ENCODE results near the gene PXDC1.
"Not testable (repeated sequence)": the region's sequence is repeated elsewhere in the genome, so short reads cannot be mapped to it uniquely, and the experiment has no call there.

Gene PXDC1

DNA sequence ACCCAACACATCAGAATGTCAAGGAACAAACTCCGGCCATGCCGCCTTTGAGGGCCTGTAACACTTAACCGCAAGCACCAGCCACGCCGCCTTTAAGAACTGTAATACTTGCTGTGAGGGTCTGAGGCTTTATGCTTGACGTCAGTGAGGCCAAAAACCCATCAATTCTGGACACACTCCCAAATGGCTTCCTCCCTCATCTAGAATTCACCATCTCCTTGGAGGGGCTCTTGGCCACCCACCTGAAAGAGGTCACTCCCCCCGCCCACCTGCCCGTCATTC, 10.4 kb upstream of the PXDC1 start:
- no peak for DNase-seq

DNA sequence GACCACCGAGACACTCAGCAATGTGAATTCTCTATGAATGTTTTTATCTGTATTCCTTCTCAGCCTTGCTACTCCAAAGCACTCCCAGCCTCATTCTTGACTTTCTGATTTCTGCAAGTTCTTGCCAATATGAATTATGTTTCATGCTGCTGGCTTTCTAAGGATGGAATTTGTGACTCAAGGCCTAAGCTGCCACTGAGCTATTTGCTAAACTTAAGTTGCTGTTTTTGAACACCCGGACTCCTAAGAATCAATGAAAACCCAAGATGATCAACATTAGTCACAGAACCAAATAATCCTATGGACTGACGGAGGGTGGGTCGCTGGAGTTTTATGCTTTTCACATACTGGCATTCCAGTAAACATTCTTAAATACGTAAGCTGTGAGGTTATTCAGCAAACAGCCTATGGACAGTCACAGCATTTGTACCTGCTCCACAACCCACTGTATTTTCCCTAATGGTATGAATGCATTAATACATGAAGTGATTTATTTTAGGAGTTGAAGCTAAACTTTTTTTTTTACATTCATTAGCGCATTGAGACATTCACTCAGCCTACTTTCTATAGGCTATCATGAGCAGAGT, 8.2 kb upstream of the PXDC1 start:
- no peak for DNase-seq

DNA sequence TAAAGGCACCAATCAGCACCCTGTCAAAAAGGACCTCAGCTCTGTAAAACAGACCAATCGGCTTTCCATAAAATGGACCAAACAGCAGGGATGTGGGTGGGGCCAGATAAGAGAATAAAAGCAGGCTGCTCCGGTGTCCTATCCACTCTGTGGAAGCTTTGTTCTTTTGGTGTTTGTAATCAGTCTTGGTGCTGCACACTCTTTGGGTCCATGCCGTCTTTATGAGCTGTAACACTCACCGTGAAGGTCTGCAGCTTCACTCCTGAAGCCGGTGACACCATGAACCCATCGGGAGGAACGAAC, 7.3 kb upstream of the PXDC1 start:
- DNase-seq, result no peak

DNA sequence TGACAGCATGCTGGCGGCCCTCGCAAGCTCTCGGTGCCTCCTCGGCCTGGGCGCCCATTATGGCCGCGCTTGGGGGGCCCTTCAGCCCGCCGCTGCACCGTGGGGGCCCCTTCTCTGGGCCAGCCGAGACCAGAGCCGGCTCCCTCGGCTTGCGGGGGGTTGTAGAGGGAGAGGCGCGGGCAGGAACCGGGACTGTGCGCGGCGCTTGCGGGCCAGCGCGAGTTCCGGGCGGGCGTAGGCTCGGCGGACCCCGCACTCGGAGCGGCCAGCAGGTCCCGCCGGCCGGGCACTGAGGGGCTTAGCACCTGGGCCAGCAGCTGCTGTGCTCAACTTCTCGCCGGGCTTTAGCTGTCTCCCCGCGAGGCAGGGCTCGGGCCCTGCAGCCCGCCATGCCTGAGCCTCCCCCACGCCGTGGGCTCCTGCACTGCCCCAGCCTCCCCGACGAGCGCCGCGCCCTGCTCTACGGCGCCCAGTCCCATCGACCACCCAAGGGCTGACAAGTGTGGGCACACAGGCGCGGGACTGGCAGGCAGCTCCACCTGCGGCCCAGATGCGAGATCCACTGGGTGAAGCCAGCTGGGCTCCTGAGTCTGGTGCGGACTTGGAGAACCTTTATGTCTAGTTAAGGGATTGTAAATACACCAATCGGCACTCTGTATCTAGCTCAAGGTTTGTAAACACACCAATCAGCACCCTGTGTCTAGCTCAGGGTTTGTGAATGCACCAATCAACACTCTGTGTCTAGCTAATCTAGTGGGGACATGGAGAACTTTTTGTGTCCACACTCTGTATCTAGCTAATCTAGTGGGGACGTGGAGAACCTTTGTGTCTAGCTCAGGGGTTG, 6.7 kb upstream of the PXDC1 start:
- DNase-seq, result not testable (repeated sequence)

DNA sequence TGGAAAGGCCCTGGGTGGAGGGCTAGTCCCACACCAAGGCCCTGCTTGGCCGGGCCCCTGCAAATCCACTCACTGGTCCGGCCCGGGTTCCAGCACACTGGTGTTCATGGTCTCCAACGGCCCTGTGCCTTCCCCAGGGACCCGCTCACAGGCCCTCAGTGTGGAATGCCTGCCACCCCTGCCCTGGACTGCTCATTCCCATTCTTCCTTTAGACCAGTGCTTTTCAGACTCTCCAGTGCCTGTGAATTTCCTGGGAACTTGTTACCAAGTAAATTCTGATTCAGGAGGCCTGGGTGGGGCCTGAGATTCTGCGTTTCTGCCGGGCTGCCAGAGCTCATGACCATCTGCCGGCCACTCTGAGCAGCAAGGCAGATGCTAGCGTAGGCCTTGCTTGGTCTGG, 5.7 kb upstream of the PXDC1 start:
- no peak for DNase-seq

DNA sequence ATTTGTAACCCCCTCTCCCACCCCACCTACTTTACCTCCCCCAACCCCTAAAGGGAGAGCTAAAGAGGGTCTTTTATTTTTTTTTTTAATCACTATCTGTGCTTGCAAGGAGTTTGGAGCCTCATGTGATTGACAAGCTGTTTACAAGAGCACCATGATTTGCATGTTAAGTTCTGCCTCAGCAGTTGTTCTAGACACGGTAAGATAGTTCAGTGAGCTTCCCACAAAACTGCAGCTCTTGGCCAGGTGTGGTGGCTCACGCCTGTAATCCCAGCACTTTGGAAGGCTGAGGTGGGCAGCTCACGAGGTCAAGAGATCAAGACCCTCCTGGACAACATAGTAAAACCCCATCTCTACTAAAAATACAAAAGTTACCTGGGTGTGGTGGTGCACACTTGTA, 5.0 kb upstream of the PXDC1 start:
- DNase-seq, result no peak

DNA sequence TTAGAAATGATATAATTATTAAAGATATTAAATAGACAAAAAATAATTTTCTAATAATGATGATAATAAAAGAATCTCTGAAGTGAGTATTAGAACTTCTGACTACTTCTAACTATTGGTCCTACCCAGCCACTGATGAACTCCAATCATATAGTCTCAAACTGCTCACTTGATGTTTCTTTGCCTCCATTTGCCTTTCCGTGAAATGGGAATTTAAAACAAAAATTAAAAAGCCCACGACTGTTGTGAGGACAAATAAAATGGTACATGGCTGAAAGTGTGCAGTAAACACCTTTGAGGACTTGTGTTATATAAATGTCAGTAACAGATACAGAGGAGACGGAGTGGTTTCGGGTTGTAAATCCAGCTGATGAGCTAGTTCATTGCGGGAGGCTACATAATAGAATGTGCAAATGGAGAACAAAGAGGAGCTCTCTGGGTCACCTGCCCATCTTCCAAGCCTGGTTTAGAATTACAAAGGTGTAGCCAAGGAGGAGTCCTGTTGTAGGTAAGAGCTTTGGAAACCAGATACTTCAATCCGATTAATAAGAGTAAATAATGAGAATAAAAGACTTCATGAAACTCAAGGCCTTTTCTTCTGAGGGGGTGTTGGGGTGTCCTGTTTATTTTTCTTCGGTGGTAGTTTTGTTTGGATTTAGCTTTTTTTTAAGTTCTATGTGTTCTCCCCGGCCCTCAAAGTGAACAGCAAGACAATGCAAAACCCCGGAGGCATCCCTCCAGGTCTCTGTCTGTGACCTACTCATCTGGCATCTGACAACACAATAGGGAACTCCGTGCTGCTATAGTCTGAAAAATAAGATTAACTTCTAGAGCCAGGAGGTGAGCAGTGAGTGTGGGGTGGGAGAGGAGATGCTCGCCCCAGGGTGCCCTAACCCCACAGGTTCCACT, 4.4 kb upstream of the PXDC1 start:
- DNase-seq, result no peak

DNA sequence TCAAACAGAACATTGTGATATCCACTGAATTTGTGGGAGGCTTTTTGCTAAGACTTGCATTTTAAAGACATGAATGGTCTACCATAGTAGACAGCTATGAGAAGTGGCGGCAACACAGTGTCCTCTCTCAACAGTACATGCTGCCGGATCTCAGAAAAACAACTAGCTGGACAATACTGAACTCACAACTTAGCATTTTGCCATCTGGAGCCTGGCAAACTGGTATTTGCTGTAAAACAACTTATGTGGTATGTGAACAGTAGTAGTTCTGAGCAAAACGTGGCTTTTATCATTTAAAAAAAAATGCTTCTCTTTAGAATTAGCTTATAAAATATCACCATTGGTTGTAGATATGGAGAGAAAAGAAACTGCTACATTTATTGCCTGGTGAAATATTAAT, 3.3 kb upstream of the PXDC1 start:
- DNase-seq, result no peak

DNA sequence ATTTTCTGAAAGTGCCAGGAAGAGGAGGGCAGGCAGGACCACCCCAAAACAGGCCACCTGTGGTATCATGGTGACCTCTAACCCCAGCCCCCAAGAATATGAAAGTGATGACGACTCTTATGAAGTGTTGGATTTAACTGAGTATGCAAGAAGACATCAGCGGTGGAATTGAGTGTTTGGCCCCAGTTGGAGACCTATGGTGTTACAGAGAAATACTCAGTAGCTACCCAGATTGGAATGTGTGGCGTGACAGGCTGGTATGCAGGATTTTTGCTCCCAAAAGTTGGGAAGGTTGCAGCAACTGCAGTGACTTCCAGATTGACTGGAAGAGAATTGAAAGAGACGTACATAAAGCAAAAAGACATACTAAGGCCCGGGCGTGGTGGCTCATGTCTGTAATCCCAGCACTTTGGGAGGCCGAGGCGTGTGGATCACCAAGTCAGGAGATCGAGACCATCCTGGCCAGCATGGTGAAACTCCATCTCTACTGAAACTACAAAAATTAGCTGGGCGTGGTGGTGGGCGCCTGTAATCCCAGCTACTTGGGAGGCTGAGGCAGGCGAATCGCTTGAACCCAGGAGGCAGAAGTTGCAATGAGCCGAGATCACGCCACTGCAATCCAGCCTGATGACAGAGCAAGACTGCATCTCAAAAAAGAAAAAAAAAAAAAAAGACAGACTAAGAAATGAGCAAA, 2.7 kb upstream of the PXDC1 start:
- not testable (repeated sequence) for DNase-seq

DNA sequence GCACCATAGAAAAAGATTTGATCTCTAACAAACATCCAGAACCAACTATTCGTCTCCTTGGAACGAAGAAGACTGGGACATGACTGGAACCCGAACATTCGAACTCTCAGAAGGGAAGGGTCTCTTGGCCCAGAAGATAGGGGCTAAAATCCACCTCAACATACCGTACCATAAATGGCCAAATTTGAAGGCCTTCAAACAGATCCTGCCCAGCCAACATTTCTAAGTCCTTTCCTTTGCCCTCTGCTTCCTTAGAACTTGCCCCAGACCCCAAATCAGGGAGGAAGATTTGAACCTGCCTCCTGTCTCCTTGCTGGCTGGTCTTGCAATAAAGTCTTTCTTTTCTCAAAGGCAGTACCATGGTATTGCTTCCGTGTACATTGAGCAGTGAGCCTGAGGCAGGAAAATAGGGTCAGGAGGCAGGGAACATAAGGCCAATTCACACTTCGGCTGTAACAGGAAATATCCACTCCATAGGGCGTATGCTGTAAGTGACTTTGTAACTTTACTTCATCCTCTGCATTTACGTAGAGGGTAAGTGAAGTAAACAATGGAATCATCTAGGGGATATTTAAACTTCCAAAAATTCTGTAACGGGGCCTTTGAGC, 1.8 kb upstream of the PXDC1 start:
- DNase-seq, result no peak

DNA sequence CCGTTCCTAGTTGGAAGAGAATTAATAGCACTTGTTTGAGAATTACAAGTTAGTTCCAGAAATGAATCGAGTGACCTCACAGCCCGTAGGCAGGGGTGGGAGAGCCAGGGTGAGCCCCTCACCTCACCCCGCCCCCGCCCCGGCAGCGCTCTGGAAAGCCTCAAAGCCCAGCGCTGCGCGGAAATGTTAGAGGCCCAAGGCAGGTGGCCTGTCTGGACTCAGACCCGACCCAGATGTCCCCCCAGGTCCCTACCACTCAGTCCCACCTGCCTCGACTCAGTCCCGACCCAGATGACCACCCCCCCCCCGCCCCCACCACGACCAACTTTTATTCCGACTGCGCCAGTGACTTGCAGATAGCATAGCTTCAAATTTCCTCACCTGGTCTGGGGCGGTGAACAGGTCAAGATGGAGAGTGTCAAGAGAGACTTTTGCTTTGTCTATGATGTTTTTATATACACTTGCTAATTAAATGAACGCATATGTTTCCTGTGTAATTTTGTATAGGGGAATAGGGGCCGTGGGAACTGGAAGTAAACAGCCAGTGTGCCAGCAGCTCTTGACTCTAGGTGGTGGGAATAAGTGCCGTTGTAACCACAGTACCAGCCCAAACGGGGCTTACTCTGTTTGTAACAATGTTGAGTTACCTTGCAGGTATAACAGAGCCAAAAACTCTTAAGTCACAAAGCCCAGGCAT, 1.2 kb upstream of the PXDC1 start:
- no peak for DNase-seq

DNA sequence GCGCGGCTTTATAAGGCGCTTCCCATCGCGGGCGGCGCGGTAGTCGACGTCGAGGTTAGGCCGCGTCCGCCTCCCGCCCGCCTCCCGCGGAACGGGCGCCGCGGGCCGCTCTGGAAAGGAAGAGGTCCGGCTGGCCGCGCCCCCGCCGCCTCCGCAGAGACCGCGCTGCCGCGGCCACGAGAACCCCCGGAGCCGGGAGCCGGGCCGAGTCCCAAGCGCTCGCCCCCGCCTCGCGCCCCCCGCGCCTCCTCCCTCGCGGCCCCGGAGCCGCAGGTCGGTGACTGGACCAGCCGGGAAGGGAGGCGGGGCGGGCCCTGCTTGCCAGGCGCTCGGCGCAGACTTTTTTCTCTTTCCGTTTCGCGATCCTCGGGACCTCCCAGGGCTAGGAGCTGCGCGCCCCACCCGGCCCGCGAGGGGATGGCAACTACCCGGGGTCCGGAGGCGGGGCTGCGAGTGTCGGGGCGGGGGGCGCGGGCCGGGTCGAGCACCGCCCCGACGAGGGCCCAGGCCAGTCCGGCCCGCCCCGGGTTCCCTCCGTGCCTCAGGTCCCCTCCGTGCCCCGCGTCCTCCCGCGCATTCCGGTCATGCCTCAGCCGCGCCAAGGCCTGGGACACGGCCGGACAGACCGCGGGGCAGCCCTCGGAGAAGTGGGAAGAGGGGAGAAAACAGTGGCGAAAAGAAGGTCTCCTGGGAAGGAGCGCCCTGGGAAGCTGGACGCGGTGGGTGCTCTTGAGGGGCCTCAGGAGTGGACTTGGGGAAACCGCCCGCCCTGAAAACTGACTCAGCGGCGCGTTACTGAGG, 417 bp upstream of the PXDC1 start:
- peak; percentile 50 to 57 for DNase-seq

DNA sequence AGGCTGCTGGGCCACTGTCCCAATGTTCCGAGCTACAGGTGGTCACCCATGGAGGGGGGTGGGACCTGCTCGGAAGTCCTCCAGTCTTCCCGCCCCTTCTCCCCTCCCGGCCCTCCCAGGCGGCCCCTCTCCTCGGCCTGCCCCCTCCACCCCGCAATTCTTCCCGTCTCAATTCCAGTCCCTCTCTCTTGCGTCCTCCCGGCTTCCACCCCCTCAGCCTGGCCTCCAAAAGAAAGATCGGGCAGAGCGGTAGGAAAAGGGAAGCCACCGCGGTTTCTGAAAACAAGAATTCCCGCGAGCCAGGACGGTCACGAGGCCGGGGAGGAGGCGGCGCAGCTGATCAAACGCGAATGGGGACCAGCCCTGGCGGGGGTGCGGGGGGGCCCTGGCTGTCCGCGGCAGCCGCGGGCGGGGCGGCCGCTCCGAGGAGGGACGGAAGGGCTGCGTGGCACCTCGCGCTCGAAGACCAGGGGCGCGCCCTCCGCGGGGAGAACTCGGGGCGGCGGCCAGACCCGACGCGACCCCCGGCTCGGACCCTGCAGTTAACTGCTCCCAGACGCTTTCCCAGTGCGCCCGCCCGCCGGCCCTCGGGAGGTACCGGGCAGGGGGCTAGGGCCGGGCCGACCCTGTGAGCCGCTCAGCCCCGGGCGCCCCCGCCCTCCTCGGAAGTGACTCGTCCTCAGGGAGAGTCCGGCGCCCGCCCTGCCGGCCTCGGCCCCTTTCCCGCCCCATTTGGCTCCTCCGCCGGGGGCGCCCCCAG, 1.0 kb downstream of the PXDC1 start:
- DNase-seq, result no peak

DNA sequence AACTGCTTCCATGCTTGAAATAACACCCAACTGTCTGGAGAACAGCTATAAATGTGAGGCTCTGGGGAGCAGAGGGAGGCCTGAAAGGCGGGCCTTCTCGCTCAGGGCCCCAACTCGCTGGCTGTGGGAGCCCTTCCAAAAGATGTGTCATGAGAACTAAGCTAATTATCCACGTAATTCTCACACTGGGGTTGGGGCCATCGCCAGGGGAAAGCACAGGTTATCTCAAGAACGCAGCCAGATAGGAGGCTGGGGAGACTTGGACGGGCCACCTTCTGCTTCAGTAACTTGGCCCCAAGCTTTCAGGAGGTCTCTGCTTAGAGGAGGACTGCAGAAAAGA, 1.6 kb downstream of the PXDC1 start:
- no peak for DNase-seq

DNA sequence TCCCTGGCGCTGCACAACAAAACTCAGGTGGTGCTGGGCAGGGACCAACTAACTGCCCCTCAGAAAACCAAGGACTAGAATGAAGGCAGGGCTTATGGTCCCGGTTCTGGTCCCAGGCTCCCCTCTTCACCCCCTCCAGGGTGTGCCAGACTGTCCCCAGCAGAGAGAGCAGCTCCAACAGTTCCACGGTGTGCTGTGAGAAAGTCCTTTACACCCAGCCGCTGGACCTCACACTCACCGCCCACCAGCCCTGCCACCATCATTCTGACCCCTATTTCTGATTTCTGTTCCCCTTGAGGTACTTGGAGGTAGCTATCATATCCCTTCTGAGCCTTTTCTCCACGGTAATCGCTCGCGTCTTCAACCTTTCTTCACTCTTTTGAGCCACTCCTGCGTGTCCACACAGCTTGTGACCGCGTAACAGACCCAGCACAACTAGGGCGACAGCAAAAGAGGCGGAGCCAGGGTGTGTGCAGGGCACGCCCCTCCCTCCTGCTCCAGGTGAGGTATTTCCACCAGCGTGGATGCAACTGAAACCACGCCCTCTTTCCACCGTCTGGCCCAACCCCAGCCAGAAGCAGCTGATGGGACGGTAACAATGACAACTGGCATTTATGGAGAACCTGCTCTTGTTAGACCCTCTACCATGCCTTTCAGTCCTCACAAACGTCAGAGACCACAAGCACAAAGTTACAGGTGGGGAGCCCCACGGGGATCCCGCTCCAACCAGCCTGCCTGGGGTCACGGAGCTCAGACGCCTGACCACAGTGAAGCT, 2.3 kb downstream of the PXDC1 start:
- DNase-seq, result no peak

DNA sequence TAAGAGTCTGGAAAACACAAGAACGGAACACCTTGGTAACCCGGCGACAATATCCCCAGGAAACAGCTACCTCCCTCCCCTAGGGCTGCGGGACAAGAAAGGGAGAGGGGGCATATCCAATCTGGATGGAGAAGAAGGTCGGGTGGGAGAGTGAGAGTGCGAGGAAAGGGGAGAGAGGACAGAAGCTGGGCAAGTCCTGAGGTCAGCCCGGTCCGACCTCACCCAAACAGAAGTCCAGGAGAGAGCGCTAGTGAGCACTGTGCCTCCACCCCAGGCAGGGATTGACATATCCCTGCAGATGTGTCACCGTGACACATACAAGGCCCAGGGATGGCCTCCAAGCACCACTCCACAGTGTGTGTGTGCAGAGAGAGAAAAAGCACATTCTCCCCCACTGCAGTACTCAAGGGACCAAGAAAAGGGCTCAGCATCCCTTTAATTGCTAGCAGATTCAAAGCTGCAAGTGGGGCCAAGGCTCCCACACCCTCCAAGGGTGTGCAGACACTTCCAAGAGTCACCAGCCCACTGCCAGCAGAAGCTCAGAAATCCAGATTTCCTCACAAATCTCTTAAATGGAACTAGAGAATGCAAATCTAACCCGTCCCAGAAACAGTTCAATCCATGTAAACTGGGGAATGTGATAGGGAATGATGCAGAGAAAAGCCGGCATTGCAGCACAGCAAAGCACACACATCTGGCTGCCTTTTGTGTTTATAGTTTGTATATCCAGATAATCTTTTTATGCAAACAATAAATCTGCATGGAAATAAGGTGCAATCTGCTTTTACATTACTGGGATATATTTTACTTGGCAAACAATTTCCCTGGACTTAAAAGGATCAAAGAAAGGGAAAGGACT, 3.1 kb downstream of the PXDC1 start:
- peak in 1 of 2 experiments; percentile 26 for DNase-seq

DNA sequence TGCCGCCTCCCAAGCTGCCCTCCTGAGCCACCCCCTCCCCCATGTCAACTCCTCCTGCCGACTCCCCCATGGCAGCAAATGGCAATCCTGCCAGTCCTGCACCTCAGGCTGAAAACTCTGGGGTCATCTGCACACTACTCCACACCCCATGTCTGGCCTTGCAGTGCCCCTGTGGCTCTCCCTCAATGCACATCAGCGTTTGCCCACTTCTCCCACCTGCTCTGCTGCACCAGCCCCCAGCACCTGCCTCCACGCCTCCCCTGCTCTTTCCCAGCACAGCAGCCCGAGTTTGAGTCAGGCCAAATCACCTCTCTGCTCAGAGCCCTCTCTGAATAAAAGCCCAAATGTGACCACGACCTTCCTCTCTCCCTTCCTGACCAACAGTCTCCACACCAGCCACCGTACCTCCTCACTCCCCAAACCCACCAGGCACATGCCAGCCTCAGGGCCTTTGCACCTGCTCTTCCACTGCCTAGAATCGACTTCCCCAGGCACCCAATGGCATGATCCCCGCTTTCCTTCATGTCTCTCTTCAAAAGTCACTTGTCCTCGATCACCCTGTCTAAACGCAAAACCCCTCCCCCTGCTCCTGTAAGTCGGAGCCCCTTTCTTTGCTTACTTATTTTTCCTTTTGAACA, 4.3 kb downstream of the PXDC1 start:
- DNase-seq, result no peak

DNA sequence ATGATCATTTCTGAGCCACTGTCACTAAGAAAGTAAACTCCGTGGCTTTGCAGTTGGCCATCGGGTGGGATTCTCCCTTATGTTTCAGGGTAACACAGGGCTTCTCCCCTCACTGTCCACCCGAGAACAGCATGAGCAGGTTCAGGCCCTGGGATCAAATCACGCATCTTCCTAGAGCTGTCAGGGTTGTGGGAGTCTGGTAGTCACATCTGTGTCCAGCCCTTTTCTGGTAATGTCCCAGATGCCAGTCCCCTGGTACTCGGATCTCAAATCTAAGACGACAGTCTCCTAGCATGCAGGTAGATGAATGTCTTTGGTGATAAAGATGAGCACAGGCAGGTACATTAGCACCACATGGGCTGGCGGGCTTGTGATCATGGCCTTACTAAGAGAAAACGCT, 4.8 kb downstream of the PXDC1 start:
- no peak for DNase-seq

All from activated CD4-positive, alpha-beta T cell treated with anti-CD3 and anti-CD28 coated beads, Interleukin-2, amount 50 U/mL, for 4 hours (primary cell).